Liver (tissue), 9 donors: ENCODE results near the gene ANXA3. TPM values are rescaled to one million over a fixed set of nuclear protein-coding genes. Genes with fewer than 3 reads are reported as not detected.
"Not testable (repeated sequence)": the region's sequence is repeated elsewhere in the genome, so short reads cannot be mapped to it uniquely, and the experiment has no call there.

Source experiments
- DNase-seq: peaks from one replicate; pipeline ENCODE4 v3.0.0-alpha.2; 2017; ENCODE audit warnings: low spot score
- H3K27ac ChIP-seq, 2 donors: one replicate each; pipeline ENCODE4 v1.7.0; 2013; ENCODE audit warnings: inconsistent platforms in 2 of 2, low read length in 2 of 2, control low read depth in 1 of 2, low read depth in 1 of 2, mild to moderate bottlenecking in 1 of 2
- H3K27me3 ChIP-seq, 4 donors: one replicate each; pipeline versions ENCODE4 v1.6.1 to v1.7.0; 2013; ENCODE audit warnings: low read length in 3 of 4, inconsistent platforms in 1 of 4, mild to moderate bottlenecking in 1 of 4, moderate library complexity in 1 of 4; ENCODE audit not compliant: control insufficient read depth in 4 of 4, insufficient read depth in 4 of 4
- H3K36me3 ChIP-seq, 4 donors: one replicate each; pipeline versions ENCODE4 v1.6.1 to v1.7.0; 2013; ENCODE audit warnings: low read length in 3 of 4, mild to moderate bottlenecking in 3 of 4, low read depth in 1 of 4, moderate library complexity in 1 of 4; ENCODE audit not compliant: control insufficient read depth in 4 of 4, insufficient read depth in 3 of 4
- H3K4me1 ChIP-seq, 4 donors: one replicate each; pipeline versions ENCODE4 v1.6.1 to v1.7.0; 2013; ENCODE audit warnings: low read length in 3 of 4, mild to moderate bottlenecking in 3 of 4, moderate library complexity in 1 of 4; ENCODE audit not compliant: control insufficient read depth in 4 of 4, insufficient read depth in 4 of 4
- H3K4me3 ChIP-seq, 3 donors: one replicate each; pipeline versions ENCODE4 v1.6.1 to v1.7.0; 2013; ENCODE audit warnings: low read length in 3 of 3, control low read depth in 1 of 3, low read depth in 1 of 3, mild to moderate bottlenecking in 1 of 3
- H3K9ac ChIP-seq, 2 donors: one replicate each; pipeline ENCODE4 v1.7.0; 2013; ENCODE audit warnings: low read length in 2 of 2, mild to moderate bottlenecking in 2 of 2, moderate library complexity in 2 of 2, control low read depth in 1 of 2, low read depth in 1 of 2
- H3K9me3 ChIP-seq, 4 donors: one replicate each; pipeline versions ENCODE4 v1.6.1 to v1.7.0; 2013; ENCODE audit warnings: low read length in 3 of 4; ENCODE audit not compliant: control insufficient read depth in 4 of 4
- EGR1 ChIP-seq, 2 donors: IDR thresholded peaks; 2 replicates each; pipeline ENCODE4 v1.6.1; 2016 to 2018; ENCODE audit warnings: antibody characterized with exemption in 2 of 2, low read depth in 2 of 2
- FOXA2 ChIP-seq: IDR thresholded peaks from 2 replicates; pipeline ENCODE4 v1.6.1; 2016; ENCODE audit warnings: antibody characterized with exemption
- GABPA ChIP-seq, 2 donors: IDR thresholded peaks in 1 of 2; conservative IDR thresholded peaks in 1 of 2; 2 replicates each; pipeline ENCODE4 v1.6.1; 2016; ENCODE audit warnings: antibody characterized with exemption in 2 of 2, mild to moderate bottlenecking in 1 of 2, moderate library complexity in 1 of 2
- HNF4A ChIP-seq, 2 donors: conservative IDR thresholded peaks; 2 replicates each; pipeline ENCODE4 v1.6.1; 2016; ENCODE audit warnings: antibody characterized with exemption in 2 of 2, mild to moderate bottlenecking in 2 of 2
- JUND ChIP-seq, 2 donors: IDR thresholded peaks; 2 replicates each; pipeline ENCODE4 v1.6.1; 2016; ENCODE audit warnings: antibody characterized with exemption in 2 of 2
- RAD21 ChIP-seq, 2 donors: IDR thresholded peaks; 2 replicates each; pipeline ENCODE4 v1.6.1; 2016; ENCODE audit warnings: antibody characterized with exemption in 2 of 2, mild to moderate bottlenecking in 2 of 2
- TAF1 ChIP-seq: conservative IDR thresholded peaks from 2 replicates; pipeline ENCODE4 v1.6.1; 2016; ENCODE audit warnings: antibody characterized with exemption, mild to moderate bottlenecking
- YY1 ChIP-seq: IDR thresholded peaks from 2 replicates; pipeline ENCODE4 v1.6.1; 2016; ENCODE audit warnings: antibody characterized with exemption, mild to moderate bottlenecking
- WGBS: extraction: QIAGEN DNeasy Blood & Tissue Kit; methylation state at CpG from one replicate; pipeline ENCODE4 v1.1.7; 2013; 5-methylcytosine and 5-hydroxymethylcytosine counted together
- polyA plus RNA-seq, 2 donors: library from polyadenylated mRNA; stranded (reverse) in 1 of 2; unstranded in 1 of 2; fragments of 200-250 nt in 1 of 2; fragments of >200 nt in 1 of 2; fragmentation: Nextera tagmentation in 1 of 2; extraction: Ambion mirVana in 1 of 2; gene quantifications; one replicate each; pipeline versions ENCODE4 v1.2.1 to v1.2.3, GENCODE V29; 2013 to 2015
- total RNA-seq, 2 donors: library from RNA; depleted of rRNA; stranded (reverse); fragments of >200 nt; gene quantifications; one replicate each; pipeline ENCODE4 v1.2.3, GENCODE V29; 2014
- TF ChIP-seq, protein P1 (sequence below): IDR thresholded peaks from 2 replicates; pipeline ENCODE4 v1.6.1; 2016; ENCODE audit warnings: antibody characterized with exemption
- TF ChIP-seq, protein P2 (sequence below): IDR thresholded peaks from 2 replicates; pipeline ENCODE4 v1.6.1; 2016; ENCODE audit warnings: antibody characterized with exemption
- TF ChIP-seq, protein P3 (sequence below): fragments of 150-350 bp; IDR thresholded peaks from 2 replicates; pipeline ENCODE4 v1.5.1; 2017; ENCODE audit warnings: improper control_type of control experiment, low read depth, low read length; ENCODE audit not compliant: missing input control
- donor health status: healthy.
- donor health status: healthy.
- donor health status: healthy.
- donor health status: healthy.
- donor health status: healthy.

Gene ANXA3
- total and polyA plus RNA-seq, 4 donors = 1.7 to 16.4 (median 3.4) TPM

DNA sequence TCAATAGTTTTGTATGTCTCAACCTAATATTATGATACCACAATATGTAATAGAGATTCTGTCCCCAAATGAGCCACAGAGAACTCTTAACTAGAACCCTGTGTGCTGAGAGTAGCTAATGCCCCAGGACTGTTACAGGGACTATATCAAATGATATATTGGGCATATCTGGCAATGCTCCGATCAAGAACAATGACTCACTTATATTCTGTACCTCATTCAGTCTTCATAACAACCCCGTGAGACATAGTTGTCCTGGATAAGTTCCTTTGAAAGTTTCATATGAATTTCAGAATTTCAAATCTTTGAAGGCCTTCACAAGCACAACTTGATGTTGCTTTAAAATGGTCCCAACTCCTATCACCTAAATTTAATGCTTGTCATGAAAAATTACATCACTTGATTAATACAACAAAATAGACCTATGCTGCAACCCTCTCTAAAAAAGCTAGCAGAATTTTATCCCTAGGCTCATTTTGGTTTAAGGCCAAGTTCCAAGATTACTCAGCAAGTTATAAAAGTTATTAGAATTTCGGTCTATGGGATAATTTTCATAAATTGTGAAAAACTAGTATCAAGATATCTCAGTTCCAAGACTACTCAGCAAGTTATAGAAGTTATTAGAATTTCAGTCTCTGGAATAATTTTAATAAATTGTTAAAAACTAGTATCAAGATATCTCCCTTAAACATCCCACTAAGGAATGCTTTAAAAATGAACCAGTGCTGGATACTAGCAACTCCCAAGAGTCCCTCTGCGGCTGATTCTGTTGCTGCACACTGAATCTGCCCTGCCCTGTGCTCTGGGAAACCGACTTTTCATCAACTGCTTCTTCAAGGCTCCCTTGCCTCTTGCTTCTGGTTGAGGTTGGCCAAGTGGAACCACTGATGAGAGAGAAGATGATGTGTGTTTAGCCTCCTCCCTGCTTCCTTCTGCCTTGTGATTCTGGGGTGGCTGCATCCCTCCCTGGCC, 6.0 kb upstream of the ANXA3 start:
- no peaks in the 10 kb centered on the region for H3K4me1 ChIP-seq
- no peak overlapping the region for H3K27ac ChIP-seq
- no peak overlapping the region for H3K9ac ChIP-seq
- TF ChIP-seq TAF1 (no peak), GABPA (IDR thresholded peaks at IDR 0.05 in 1 of 2, conservative IDR thresholded peaks at IDR 0.05 in 1 of 2) (no peak), HNF4A (conservative IDR thresholded peaks at IDR 0.05) (no peak), JUND (IDR thresholded peaks at IDR 0.05) (no peak), FOXA2 (no peak), EGR1 (IDR thresholded peaks at IDR 0.05; ENCODE audit: low read depth in 2 of 2) (no peak), YY1 (no peak), RAD21 (IDR thresholded peaks at IDR 0.05) (no peak)
- TF ChIP-seq, protein P1, sequence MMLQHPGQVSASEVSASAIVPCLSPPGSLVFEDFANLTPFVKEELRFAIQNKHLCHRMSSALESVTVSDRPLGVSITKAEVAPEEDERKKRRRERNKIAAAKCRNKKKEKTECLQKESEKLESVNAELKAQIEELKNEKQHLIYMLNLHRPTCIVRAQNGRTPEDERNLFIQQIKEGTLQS = no peak
- TF ChIP-seq, protein P2, sequence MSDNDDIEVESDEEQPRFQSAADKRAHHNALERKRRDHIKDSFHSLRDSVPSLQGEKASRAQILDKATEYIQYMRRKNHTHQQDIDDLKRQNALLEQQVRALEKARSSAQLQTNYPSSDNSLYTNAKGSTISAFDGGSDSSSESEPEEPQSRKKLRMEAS = no peak
- TF ChIP-seq, protein P3, sequence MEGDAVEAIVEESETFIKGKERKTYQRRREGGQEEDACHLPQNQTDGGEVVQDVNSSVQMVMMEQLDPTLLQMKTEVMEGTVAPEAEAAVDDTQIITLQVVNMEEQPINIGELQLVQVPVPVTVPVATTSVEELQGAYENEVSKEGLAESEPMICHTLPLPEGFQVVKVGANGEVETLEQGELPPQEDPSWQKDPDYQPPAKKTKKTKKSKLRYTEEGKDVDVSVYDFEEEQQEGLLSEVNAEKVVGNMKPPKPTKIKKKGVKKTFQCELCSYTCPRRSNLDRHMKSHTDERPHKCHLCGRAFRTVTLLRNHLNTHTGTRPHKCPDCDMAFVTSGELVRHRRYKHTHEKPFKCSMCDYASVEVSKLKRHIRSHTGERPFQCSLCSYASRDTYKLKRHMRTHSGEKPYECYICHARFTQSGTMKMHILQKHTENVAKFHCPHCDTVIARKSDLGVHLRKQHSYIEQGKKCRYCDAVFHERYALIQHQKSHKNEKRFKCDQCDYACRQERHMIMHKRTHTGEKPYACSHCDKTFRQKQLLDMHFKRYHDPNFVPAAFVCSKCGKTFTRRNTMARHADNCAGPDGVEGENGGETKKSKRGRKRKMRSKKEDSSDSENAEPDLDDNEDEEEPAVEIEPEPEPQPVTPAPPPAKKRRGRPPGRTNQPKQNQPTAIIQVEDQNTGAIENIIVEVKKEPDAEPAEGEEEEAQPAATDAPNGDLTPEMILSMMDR = no peak
- no peaks in the 10 kb centered on the region for H3K36me3 ChIP-seq
- 82% methylated on average over 5 of the region's 5 CpGs for WGBS
- no peak overlapping the region for H3K4me3 ChIP-seq
- H3K27me3 ChIP-seq = peaks cover 0 to 6% (median 0%) of the 10 kb centered on the region in 4 donors
- no peaks in the 10 kb centered on the region for H3K9me3 ChIP-seq
- no peak for DNase-seq

DNA sequence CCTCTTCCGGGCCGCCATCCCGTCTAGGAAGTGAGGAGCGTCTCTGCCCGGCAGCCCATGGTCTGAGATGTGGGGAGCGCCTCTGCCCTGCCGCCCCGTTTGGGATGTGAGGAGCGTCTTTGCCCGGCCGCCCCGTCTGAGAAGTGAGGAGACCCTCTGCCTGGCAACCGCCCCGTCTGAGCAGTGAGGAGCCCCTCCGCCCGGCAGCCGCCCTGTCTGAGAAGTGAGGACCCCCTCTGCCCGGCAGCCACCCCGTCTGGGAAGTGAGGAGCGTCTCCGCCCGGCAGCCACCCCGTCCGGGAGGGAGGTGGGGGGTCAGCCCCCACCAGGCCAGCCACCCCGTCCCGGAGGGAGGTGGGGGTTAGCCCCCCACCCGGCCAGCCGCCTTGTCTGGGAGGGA, 3.7 kb upstream of the ANXA3 start:
- H3K9ac ChIP-seq, H3K27ac ChIP-seq, H3K4me3 ChIP-seq, DNase-seq, H3K36me3 ChIP-seq, H3K9me3 ChIP-seq: not testable (repeated sequence)
- Histone ChIP-seq H3K27me3 (peaks cover 0 to 13% (median 4%) of the 10 kb centered on the region in 4 donors), H3K4me1 (peaks cover 6 to 10% (median 7%) of the 10 kb centered on the region in 4 donors)
- 92% methylated on average over 28 of the region's 28 CpGs for WGBS

DNA sequence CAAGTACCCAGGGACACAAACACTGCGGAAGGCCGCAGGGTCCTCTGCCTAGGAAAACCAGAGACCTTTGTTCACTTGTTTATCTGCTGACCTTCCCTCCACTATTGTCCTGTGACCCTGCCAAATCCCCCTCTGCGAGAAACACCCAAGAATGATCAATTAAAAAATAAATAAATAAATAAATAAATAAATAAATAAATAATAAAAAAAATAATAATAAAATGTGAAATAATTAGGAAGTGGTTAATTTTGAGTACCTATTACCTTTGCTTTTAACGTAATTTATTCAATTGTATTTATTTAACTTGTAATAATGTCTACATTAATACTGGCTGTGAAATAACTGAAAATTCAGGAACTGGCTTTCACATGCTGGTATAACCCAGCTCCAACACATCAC, 2.7 kb upstream of the ANXA3 start:
- H3K4me1 ChIP-seq = peaks cover 6 to 10% (median 7%) of the 10 kb centered on the region in 4 donors
- not testable (repeated sequence) for DNase-seq, H3K9ac ChIP-seq, H3K27ac ChIP-seq, H3K9me3 ChIP-seq, H3K4me3 ChIP-seq, H3K36me3 ChIP-seq
- peaks cover 0 to 13% (median 5%) of the 10 kb centered on the region in 4 donors for H3K27me3 ChIP-seq
- 78% methylated on average over 2 of the region's 4 CpGs for WGBS
